Heart left ventricle (tissue), 16 donors: ENCODE data around the gene GDI1. TPM values are rescaled to one million over a fixed set of nuclear protein-coding genes. Genes with fewer than 3 reads are reported as not detected.
A peak's percentile ranks its signal among the peaks of the same experiment; 100 is the strongest.
"Not testable (repeated sequence)": the region's sequence is repeated elsewhere in the genome, so short reads cannot be mapped to it uniquely, and the experiment has no call there.

Experiments used
- ATAC-seq, 4 donors: fragments of 200-7000 bp; cut with Tn5 transposase; one replicate each; pipeline ENCODE4 v1.9.1; 2020 to 2022; ENCODE audit warnings: moderate library complexity in 4 of 4, mild to moderate bottlenecking in 3 of 4, moderate number of reproducible peaks in 1 of 4
- DNase-seq, 5 donors: peaks; one replicate each; pipeline ENCODE4 v3.0.0-alpha.2; 2020
- H3K27ac ChIP-seq, 12 donors: fragments of 200-600 bp; sonication (generic) in 4 of 12; one replicate each; pipeline versions ENCODE4 v1.5.0 to v1.8.0; 2016 to 2022; ENCODE audit warnings: mild to moderate bottlenecking in 2 of 12
- H3K27me3 ChIP-seq, 9 donors: fragments of 200-600 bp; sonication (generic) in 2 of 9; one replicate each; pipeline versions ENCODE4 v1.5.1 to v1.8.0; 2016 to 2022; ENCODE audit warnings: mild to moderate bottlenecking in 3 of 9
- H3K36me3 ChIP-seq, 9 donors: fragments of 200-600 bp; sonication (generic) in 2 of 9; one replicate each; pipeline versions ENCODE4 v1.5.0 to v1.8.0; 2018 to 2022; ENCODE audit warnings: mild to moderate bottlenecking in 2 of 9
- H3K4me1 ChIP-seq, 12 donors: fragments of 200-600 bp; sonication (generic) in 4 of 12; one replicate each; pipeline versions ENCODE4 v1.5.0 to v1.8.0; 2016 to 2022; ENCODE audit warnings: mild to moderate bottlenecking in 3 of 12
- H3K4me3 ChIP-seq, 12 donors: fragments of 200-600 bp; sonication (generic) in 4 of 12; one replicate each; pipeline versions ENCODE4 v1.5.0 to v1.8.0; 2017 to 2022; ENCODE audit warnings: mild to moderate bottlenecking in 9 of 12, moderate library complexity in 4 of 12
- H3K9me3 ChIP-seq, 12 donors: fragments of 200-600 bp; sonication (generic) in 4 of 12; one replicate each; pipeline versions ENCODE4 v1.5.0 to v1.8.0; 2016 to 2022; ENCODE audit warnings: mild to moderate bottlenecking in 1 of 12
- POLR2A ChIP-seq, 2 donors: fragments of 450-650 bp; IDR thresholded peaks; one replicate each; pipeline ENCODE4 v1.6.1; 2017; ENCODE audit warnings: antibody characterized with exemption in 2 of 2, mild to moderate bottlenecking in 2 of 2, moderate library complexity in 2 of 2
- WGBS, 4 donors: extraction: QIAGEN DNeasy Blood & Tissue Kit in 2 of 4; methylation state at CpG; one replicate each; pipeline versions ENCODE4 v1.1.5 to v1.1.7; 2013 to 2018; 5-methylcytosine and 5-hydroxymethylcytosine counted together
- intact Hi-C, 10 donors: fragments of 100-400 bp; cut with DNase I; formaldehyde crosslinking; loops; one replicate each; pipeline versions ENCODE4 v1.11.1 to v1.14.2; 2022
- polyA plus RNA-seq, 2 donors: library from polyadenylated mRNA; stranded (reverse); fragments of 200-250 nt; gene quantifications; one replicate each; pipeline ENCODE4 v1.2.3, GENCODE V29; 2013
- total RNA-seq, 9 donors: library from RNA; depleted of rRNA in 2 of 9; stranded (reverse); fragments of >200 nt in 2 of 9; fragmentation: NEBNext Ultra II Directional in 3 of 9; extraction: Animal tissue kit (Norgen Biotek cat#: 25700) in 3 of 9; gene quantifications; one replicate each; pipeline versions ENCODE4 v1.1.0 to v1.2.4, GENCODE V29; 2016 to 2023
- TF ChIP-seq, protein P1 (sequence below), 12 donors: fragments of 200-600 bp; sonication (generic) in 4 of 12; IDR thresholded peaks; one replicate each; pipeline versions ENCODE4 v1.5.0 to v1.8.0; 2018 to 2022; ENCODE audit warnings: antibody characterized with exemption in 12 of 12, mild to moderate bottlenecking in 5 of 12
- donor health status: ischemic (EF 13 %, LVEDD 7.1; RV severe dilation, severe dysfunction).
- donor health status: healthy with polysubstance abuse.
- donor health status: DM: no; HTN: yes; CAD: no.
- donor health status: DM: no; HTN: no; CAD: no.
- donor health status: ischemic (EF 25% LVEDD 6.9; RV normal size, moderate dysfunction).
- donor health status: ischemic (EF 25% LVEDD 5.7; RV mildly dilated, moderate dysfunction).
- donor health status: healthy.
- donor health status: DM: yes; HTN: yes; CAD: no.
- donor health status: ischemic (EF 35%, LVEDD 5.7; RV mildly dilated, moderate dysfunction).
- donor health status: nonischemic (EF 11% LVEDD 7.7; RV severe dilation, severe dysfunction).
- donor health status: DM: yes; HTN: yes; CAD: no.
- donor health status: PGD.
- donor health status: ischemic (EF 29% LVEDD 5.4; RV normal size, mild dysfunction).
- donor health status: nonischemic (EF 23%, LVEDD 6.1; RV moderate dilation, normal function).

The GDI1 gene
- total and polyA plus RNA-seq, 11 donors, result 73.6 to 152 (median 92.2) TPM

DNA sequence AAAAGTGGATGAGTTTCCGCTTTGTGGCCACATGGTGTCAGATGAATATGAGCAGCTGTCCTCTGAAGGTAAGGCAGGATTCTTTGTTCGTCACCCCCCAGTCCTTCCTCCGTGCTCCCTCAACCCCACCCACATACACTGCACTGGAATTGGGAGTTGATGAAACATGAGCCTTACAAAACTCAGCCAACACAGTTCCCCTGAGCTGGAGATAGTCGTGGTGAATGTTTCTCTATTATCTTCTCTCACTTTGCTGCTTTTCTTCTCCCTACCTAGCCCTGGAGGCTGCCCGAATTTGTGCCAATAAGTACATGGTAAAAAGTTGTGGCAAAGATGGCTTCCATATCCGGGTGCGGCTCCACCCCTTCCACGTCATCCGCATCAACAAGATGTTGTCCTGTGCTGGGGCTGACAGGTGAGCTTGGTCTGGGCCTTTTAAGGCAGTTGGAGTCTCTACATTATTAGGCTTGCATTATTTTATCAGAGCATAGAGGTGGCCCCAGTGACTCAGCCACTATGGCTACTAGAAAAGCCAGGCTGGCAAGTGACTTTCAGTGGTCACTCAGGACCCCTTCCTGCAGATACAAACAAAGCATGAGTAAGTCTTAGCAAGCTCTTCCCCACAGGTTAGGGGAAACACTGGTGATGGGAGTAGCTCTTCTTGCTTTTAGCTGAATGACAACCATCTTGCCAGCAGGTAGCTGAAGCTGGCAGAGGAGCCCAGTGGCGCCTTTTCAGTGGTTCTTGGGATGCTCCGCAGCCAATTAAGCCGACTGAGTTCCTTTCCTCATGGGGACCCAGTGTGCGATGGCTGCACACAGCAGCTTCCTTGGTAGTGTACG, 37.2 kb upstream of the GDI1 start:
- H3K9me3 ChIP-seq, result no peaks in the 10 kb centered on the region
- ATAC-seq (no peak), DNase-seq (peak in 1 of 5 donors; percentile 11)
- H3K4me1 ChIP-seq, result peaks cover 0 to 16% (median 10%) of the 10 kb centered on the region in 12 donors
- TF ChIP-seq POLR2A (IDR thresholded peaks at IDR 0.05), result no peak
- TF ChIP-seq, protein P1, sequence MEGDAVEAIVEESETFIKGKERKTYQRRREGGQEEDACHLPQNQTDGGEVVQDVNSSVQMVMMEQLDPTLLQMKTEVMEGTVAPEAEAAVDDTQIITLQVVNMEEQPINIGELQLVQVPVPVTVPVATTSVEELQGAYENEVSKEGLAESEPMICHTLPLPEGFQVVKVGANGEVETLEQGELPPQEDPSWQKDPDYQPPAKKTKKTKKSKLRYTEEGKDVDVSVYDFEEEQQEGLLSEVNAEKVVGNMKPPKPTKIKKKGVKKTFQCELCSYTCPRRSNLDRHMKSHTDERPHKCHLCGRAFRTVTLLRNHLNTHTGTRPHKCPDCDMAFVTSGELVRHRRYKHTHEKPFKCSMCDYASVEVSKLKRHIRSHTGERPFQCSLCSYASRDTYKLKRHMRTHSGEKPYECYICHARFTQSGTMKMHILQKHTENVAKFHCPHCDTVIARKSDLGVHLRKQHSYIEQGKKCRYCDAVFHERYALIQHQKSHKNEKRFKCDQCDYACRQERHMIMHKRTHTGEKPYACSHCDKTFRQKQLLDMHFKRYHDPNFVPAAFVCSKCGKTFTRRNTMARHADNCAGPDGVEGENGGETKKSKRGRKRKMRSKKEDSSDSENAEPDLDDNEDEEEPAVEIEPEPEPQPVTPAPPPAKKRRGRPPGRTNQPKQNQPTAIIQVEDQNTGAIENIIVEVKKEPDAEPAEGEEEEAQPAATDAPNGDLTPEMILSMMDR (IDR thresholded peaks at IDR 0.05), result no peak
- intact Hi-C loops, result loop anchor here in 2 of 10 donors (5.0 kb wide), 5 partner anchors 38 to 138 kb away; partner anchors contain the start of genes FAM3A (in 1 of the 2), GDI1 (in 1 of the 2), LAGE3 (in 1 of the 2) and SLC10A3 (in 1 of the 2)
- no peaks in the 10 kb centered on the region for H3K27me3 ChIP-seq
- peak overlapping the region; percentile 67 to 99 (median 86) for H3K4me3 ChIP-seq
- 37 to 62% (median 46%) methylated on average over 10 to 14 of the region's 14 CpGs for WGBS, 4 donors
- H3K27ac ChIP-seq, result peak overlapping the region in 11 of 12 donors; percentile 98 to 100 (median 99)
- H3K36me3 ChIP-seq, result peaks cover 0 to 31% (median 24%) of the 10 kb centered on the region in 9 donors

DNA sequence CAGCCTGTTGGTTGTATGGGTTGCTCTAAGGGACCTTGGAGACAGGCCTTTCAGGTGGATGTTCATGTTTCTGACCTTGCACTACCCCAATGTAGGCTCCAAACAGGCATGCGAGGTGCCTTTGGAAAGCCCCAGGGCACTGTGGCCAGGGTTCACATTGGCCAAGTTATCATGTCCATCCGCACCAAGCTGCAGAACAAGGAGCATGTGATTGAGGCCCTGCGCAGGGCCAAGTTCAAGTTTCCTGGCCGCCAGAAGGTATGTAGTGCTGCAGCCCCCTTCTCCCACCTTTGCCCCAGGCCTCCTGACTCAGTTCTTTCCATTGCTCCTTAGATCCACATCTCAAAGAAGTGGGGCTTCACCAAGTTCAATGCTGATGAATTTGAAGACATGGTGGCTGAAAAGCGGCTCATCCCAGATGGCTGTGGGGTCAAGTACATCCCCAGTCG, 36.6 kb upstream of the GDI1 start:
- H3K36me3 ChIP-seq, result peaks cover 0 to 31% (median 24%) of the 10 kb centered on the region in 9 donors

DNA sequence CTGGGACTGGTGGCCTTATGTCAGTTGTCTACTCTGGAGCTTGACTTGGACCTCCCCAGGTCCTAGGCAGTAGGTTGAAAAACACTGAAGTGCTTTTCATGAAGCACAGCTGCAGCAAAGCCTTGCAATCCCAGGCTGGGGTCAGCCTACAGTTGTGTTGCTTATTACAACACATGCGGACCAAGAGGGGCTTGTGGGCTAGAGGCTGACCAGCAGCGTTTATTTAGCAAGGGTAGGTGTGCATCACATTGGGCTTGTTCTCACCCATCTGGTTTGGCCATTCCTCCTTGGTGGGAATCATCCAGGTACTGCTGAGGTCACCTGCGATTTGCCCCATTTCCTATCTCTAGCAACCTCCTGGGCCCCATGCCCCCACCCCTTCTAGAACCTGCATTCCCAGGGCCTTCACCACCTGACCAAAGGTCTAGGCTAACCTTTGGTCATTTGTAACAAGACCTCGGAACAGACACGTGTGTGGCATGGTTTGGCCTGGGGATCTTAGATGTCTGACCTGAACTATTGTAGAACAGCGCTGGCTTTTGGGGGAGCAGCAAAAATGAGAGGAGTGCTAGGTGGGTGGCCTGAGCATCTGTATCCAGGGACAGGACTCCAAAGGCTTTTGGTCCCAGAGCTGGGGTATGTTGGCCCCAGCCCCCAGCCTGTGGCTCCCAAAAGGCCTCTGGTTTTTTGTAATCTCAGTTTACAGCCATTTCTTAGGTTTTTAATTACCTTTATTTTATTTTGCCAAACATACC, 35.7 kb upstream of the GDI1 start:
- Histone ChIP-seq H3K27me3 (no peaks in the 10 kb centered on the region), H3K36me3 (peaks cover 0 to 31% (median 24%) of the 10 kb centered on the region in 9 donors), H3K27ac (no peak overlapping the region), H3K4me3 (no peak overlapping the region), H3K9me3 (no peaks in the 10 kb centered on the region), H3K4me1 (peaks cover 0 to 16% (median 10%) of the 10 kb centered on the region in 12 donors)
- DNase-seq (peak in 1 of 5 donors; percentile 18), ATAC-seq (no peak)
- 56 to 61% (median 57%) methylated on average over 5 to 6 of the region's 6 CpGs for WGBS, 4 donors
- intact Hi-C loops, result loop anchor here in 1 of 10 donors (5.0 kb wide), 1 partner anchor 36 kb away; the partner anchor contains the start of gene GDI1
- TF ChIP-seq, protein P1 (IDR thresholded peaks at IDR 0.05), result no peak
- no peak for TF ChIP-seq POLR2A (IDR thresholded peaks at IDR 0.05)

More for the DNA sequence above, 36.6 kb upstream of the GDI1 start:
- ATAC-seq, H3K27me3 ChIP-seq, H3K9me3 ChIP-seq: not testable (repeated sequence)
- 54 to 74% (median 62%) methylated on average over 6 of the region's 6 CpGs for WGBS, 4 donors
- Histone ChIP-seq H3K4me3 (peak overlapping the region in 5 of 12 donors; percentile 67 to 99 (median 85)), H3K4me1 (peaks cover 0 to 16% (median 10%) of the 10 kb centered on the region in 12 donors), H3K27ac (peak overlapping the region in 1 of 12 donors; percentile 98)
- peak in 1 of 5 donors; percentile 18 for DNase-seq
- intact Hi-C loops, result loop anchor here in 1 of 10 donors (5.0 kb wide), 1 partner anchor 37 kb away; the partner anchor contains the start of gene GDI1

DNA sequence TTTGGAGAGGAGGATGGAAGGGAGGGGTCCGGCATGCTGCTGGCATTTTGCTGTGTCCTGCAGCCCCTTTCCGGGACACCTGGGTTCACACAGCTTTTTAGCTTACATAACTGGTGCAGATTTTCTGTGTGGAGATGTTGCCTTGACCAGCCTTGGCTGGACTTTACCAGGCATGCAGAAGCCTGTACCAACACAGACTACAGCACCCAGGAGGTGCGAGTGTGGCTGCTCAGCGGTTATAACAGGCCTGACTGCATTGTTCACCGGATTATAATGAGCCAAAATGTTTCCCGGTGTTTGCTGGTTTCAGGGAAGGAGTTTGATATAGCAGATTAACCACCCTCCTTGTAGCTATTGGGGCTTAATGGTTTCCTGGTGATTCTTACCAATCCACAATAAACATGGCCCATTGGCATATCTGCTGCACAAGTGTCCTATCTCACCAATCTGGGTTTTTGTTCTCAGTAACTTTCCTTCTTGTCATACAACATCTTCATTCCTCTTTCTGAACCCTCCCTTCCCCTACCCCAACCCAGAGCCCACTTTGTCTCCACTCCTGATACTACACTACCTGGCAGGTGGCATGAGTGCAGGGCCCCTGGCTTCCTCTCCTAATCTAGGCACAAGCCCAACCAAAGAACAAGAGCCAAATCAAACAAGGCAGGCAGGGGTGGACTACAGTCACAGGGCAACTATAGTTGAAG, 34.9 kb upstream of the GDI1 start:
- intact Hi-C loops, result loop anchor here in 1 of 10 donors (5.0 kb wide), 1 partner anchor 35 kb away; the partner anchor contains the start of gene GDI1
- TF ChIP-seq POLR2A (IDR thresholded peaks at IDR 0.05), result no peak
- TF ChIP-seq, protein P1 (IDR thresholded peaks at IDR 0.05), result no peak
- Histone ChIP-seq H3K4me3 (no peak overlapping the region), H3K27me3 (no peaks in the 10 kb centered on the region), H3K36me3 (peaks cover 0 to 31% (median 24%) of the 10 kb centered on the region in 9 donors), H3K9me3 (no peaks in the 10 kb centered on the region), H3K27ac (no peak overlapping the region), H3K4me1 (peaks cover 0 to 16% (median 9%) of the 10 kb centered on the region in 12 donors)
- DNase-seq (no peak), ATAC-seq (no peak)
- WGBS, 4 donors, result 51 to 65% (median 59%) methylated on average over 6 of the region's 6 CpGs
